ENCODE data around the gene DCUN1D2.

The DCUN1D2 gene

DNA sequence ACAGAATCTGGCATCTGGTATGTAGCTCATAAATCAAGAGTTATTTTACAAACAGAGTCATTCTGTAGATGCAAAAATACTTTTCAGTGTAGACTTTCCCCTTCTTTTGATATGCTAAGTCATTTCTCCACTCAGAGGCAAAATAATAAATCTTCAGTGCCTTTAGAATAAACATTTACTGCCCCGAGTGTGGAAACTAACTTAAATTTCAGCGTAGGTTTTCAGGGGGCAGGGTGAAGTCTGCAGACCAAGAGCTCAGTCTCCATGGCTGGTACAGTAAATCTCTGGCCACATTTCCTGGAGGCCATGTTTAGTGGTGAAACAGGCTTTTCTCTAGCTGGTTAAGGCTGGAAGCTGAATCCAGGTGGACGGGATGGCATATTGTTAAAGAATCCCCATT is 24.1 kb downstream of the DCUN1D2 start:
- TF ChIP-seq CTCF (IDR thresholded peaks at IDR 0.05; ENCODE audit: insufficient read depth, missing control alignments), result no peak
- DNase-seq (ENCODE audit: insufficient read length, low spot score) (no peak), FAIRE-seq (no peak)

DNA sequence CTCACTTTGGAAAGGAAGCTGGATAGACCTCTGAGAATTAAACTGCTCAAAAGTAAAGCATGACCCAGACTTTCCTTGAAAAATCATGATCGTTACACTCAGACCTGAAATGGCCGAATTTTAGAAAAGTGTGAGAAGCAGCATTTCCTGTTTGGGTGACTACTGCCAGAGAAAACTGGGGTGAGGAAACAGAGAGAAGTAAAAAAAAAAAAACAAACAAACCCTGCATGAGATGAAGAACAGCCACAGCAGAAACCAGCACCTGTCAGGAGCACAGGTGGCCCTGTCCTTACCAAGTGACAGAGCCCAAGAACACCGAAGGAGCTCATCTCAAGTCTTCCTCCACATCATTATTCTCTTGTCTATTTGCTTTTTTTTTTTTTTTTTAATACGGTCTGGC is 25.2 kb downstream of the DCUN1D2 start:
- DNase-seq (ENCODE audit: insufficient read length, low spot score) (no peak), FAIRE-seq (no peak)
- no peak for TF ChIP-seq CTCF (IDR thresholded peaks at IDR 0.05; ENCODE audit: insufficient read depth, missing control alignments)

DNA sequence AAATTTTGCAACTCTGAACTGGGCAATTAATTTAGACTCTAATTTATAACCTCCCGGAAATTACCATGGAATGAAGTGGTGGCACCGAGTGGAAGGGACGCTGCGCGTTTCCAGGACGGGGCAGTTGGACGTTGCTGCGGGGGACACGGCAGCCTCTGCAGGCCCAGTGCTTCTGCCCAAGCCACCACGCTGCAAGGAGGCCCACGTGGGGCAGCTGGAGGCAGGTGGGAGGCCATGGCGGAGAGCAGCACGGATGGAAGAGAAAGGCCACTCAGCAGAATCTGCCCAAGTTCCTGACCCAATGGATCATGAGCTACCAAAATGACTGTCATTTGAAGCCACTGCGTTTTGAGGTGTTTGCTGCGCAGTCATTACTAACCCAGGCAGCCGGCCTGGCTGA is 26.0 kb downstream of the DCUN1D2 start:
- FAIRE-seq (no peak), DNase-seq (ENCODE audit: insufficient read length, low spot score) (no peak)
- TF ChIP-seq CTCF (IDR thresholded peaks at IDR 0.05; ENCODE audit: insufficient read depth, missing control alignments), result no peak

DNA sequence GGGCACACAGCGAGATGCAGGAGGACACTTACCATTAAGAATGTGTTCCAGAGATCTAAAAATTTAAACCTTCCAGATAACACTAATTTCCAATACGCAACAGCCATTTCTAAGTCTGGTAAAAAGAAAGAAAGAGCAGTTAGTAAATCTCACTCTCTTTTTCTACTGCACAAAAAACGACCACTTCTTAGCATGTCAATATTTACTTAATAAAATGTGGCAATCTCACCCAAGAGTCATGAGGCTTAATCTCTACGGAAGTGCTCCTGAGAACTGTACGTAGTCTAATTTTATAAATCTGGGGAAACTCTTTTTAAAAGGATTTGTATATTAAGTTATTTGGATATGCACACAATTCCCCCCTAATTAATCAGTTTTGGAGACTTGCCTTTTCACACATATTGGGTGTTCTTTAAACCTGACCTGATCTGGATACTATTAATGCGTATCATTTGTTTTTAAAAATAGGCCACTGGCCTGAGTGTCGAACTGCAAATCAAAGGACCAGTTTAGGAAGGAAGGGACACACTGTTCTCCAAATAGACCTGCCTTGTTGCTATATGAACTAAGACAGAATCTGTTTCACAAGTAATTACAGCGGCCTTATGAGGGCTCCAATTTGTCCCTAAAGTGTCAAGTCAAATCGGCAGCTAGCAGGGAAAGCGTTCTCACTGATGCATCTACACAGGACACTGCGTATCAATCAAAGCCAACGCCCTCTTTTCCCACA is 29.3 kb downstream of the DCUN1D2 start:
- DNase-seq (ENCODE audit: insufficient read length, low spot score), result no peak
- FAIRE-seq, result no peak
- TF ChIP-seq CTCF (IDR thresholded peaks at IDR 0.05; ENCODE audit: insufficient read depth, missing control alignments), result no peak

DNA sequence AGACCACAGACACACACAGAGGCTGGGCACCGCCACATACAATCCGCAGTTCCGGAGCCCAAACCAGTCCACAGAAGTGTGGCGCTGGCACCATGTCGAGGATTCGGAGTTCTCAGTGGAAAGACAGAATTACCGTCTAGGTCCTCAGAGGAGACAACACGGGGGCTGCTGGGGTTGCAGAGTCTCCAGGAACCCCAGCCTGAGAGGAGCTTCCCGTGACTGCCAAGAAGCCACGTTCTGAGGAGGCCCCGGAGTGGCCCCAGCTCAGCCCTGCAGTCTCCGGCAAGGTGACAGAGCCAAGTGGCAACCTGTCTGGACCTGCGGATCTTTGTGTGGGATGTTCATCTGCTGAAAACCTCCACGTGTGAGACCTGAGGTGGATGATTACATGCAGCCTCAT is 29.9 kb downstream of the DCUN1D2 start:
- DNase-seq (ENCODE audit: insufficient read length, low spot score) (no peak), FAIRE-seq (no peak)
- no peak for TF ChIP-seq CTCF (IDR thresholded peaks at IDR 0.05; ENCODE audit: insufficient read depth, missing control alignments)

- DNase-seq (ENCODE audit: insufficient read length, low spot score) (no peak), FAIRE-seq (no peak)
- TF ChIP-seq CTCF (IDR thresholded peaks at IDR 0.05; ENCODE audit: insufficient read depth, missing control alignments), result no peak
Measured at GRCh38 chr13:113460064-113460555, 30.4 kb downstream of the DCUN1D2 start.

- FAIRE-seq (no peak), DNase-seq (ENCODE audit: insufficient read length, low spot score) (peak; percentile 55)
- peak; percentile 28 for TF ChIP-seq CTCF (IDR thresholded peaks at IDR 0.05; ENCODE audit: insufficient read depth, missing control alignments)
Measured at GRCh38 chr13:113458253-113459065, 32.1 kb downstream of the DCUN1D2 start.
